Aorta (tissue), 5 donors: ENCODE data around the gene CDH7. TPM values are rescaled to one million over a fixed set of nuclear protein-coding genes. Genes with fewer than 3 reads are reported as not detected.

Experiments
- ATAC-seq: fragments of 200-7000 bp; cut with Tn5 transposase; one replicate; pipeline ENCODE4 v1.9.1; 2022; ENCODE audit warnings: moderate library complexity; ENCODE audit not compliant: low FRiP score
- DNase-seq, 2 donors: peaks; one replicate each; pipeline ENCODE4 v3.0.0-alpha.2; 2020
- H3K27ac ChIP-seq, 2 donors: one replicate each; pipeline ENCODE4 v1.5.1; 2013; ENCODE audit warnings: low read length in 2 of 2, mild to moderate bottlenecking in 2 of 2, moderate library complexity in 2 of 2, control low read depth in 1 of 2, inconsistent platforms in 1 of 2, low read depth in 1 of 2
- H3K27me3 ChIP-seq, 2 donors: one replicate each; pipeline ENCODE4 v1.6.1; 2013; ENCODE audit warnings: control low read depth in 1 of 2, low read length in 1 of 2, mild to moderate bottlenecking in 1 of 2, moderate library complexity in 1 of 2; ENCODE audit not compliant: insufficient read depth in 2 of 2, control insufficient read depth in 1 of 2
- H3K36me3 ChIP-seq, 2 donors: one replicate each; pipeline ENCODE4 v1.6.1; 2013; ENCODE audit warnings: control low read depth in 1 of 2, low read length in 1 of 2, mild to moderate bottlenecking in 1 of 2; ENCODE audit not compliant: insufficient read depth in 2 of 2, control insufficient read depth in 1 of 2
- H3K4me1 ChIP-seq, 2 donors: one replicate each; pipeline ENCODE4 v1.6.1; 2013; ENCODE audit warnings: low read length in 2 of 2, control low read depth in 1 of 2, mild to moderate bottlenecking in 1 of 2, moderate library complexity in 1 of 2; ENCODE audit not compliant: insufficient read depth in 2 of 2, control insufficient read depth in 1 of 2
- H3K4me3 ChIP-seq, 2 donors: one replicate each; pipeline ENCODE4 v1.5.1; 2013; ENCODE audit warnings: low read length in 2 of 2, control low read depth in 1 of 2, mild to moderate bottlenecking in 1 of 2
- H3K9me3 ChIP-seq: one replicate; pipeline ENCODE4 v1.6.1; 2013; ENCODE audit warnings: mild to moderate bottlenecking, low read length; ENCODE audit not compliant: control insufficient read depth
- WGBS, 2 donors: extraction: QIAGEN DNeasy Blood & Tissue Kit; methylation state at CpG; one replicate each; pipeline ENCODE4 v1.1.7; 2013; 5-methylcytosine and 5-hydroxymethylcytosine counted together
- intact Hi-C, 2 donors: fragments of 100-400 bp; cut with DNase I; formaldehyde crosslinking; loops; one replicate each; pipeline versions ENCODE4 v1.14.2 to v1.15.0; 2022
- polyA plus RNA-seq, 2 donors: library from polyadenylated mRNA; stranded (reverse); fragments of 200-250 nt; gene quantifications; one replicate each; pipeline ENCODE4 v1.2.3, GENCODE V29; 2013
- total RNA-seq, 2 donors: library from RNA; stranded (reverse); fragmentation: NEBNext Ultra II Directional; extraction: Animal tissue kit (Norgen Biotek cat#: 25700); gene quantifications; one replicate each; pipeline ENCODE4 v1.2.1, GENCODE V29; 2021
- donor health status: healthy with polysubstance abuse.
- donor health status: Bipolar disorder and iron deficiency.
- donor health status: DM: no; HTN: no; CAD: no.
- donor health status: DM: no; HTN: no; CAD: no.
- donor health status: DM: yes; HTN: yes; CAD: no.

The CDH7 gene
- total and polyA plus RNA-seq, 4 donors: 0.06 to 0.19 TPM; not detected in 2

GRCh38 chr18:65761636-65762295, 11.0 kb downstream of the CDH7 start:
- no peak for ATAC-seq
- Histone ChIP-seq H3K9me3 (no peaks in the 10 kb centered on the region), H3K4me1 (no peaks in the 10 kb centered on the region), H3K27me3 (no peaks in the 10 kb centered on the region), H3K36me3 (no peaks in the 10 kb centered on the region), H3K27ac (no peak overlapping the region), H3K4me3 (no peak overlapping the region)
- WGBS, 2 donors: 74 to 75% methylated on average over 3 of the region's 3 CpGs
- intact Hi-C loops: no loop called here
- DNase-seq: no peak

GRCh38 chr18:65762556-65762955, 11.7 kb downstream of the CDH7 start:
- H3K36me3 ChIP-seq: no peaks in the 10 kb centered on the region
- 54 to 57% methylated on average over 2 of the region's 2 CpGs for WGBS, 2 donors
- no peaks in the 10 kb centered on the region for H3K27me3 ChIP-seq
- ATAC-seq (no peak), DNase-seq (no peak)
- intact Hi-C loops: no loop called here
- no peaks in the 10 kb centered on the region for H3K4me1 ChIP-seq
- H3K4me3 ChIP-seq: no peak overlapping the region
- H3K9me3 ChIP-seq: no peaks in the 10 kb centered on the region
- H3K27ac ChIP-seq: no peak overlapping the region

DNA sequence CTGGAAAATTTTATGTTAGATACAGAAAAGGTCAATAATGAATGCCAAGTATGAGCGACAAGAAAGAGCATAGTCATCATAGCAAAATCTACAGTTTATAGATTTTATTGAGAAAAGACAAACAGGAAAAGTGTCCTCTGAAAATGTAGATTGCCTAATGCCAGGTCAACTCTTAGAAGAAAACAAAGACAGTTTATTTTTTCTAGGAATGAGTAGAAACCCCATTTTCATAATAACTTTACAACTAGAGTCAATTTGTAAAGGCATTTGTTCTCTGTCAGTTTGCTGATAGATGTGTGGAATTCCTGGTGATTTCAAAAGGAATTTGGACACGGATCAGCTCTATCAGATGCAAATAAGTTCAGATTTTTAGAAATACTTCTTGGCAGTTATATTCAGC, 16.6 kb downstream of the CDH7 start:
- 29 to 38% methylated on average over 2 of the region's 2 CpGs for WGBS, 2 donors

GRCh38 chr18:65768120-65768778, 17.4 kb downstream of the CDH7 start:
- Histone ChIP-seq H3K4me3 (no peak overlapping the region), H3K36me3 (no peaks in the 10 kb centered on the region), H3K9me3 (no peaks in the 10 kb centered on the region), H3K27ac (no peak overlapping the region), H3K27me3 (no peaks in the 10 kb centered on the region), H3K4me1 (no peaks in the 10 kb centered on the region)
- ATAC-seq (no peak), DNase-seq (no peak)
- intact Hi-C loops: no loop called here
- WGBS, 2 donors: 89% methylated on average over 15 of the region's 15 CpGs

More for the DNA sequence above, 16.6 kb downstream of the CDH7 start:
- Histone ChIP-seq H3K4me1 (no peaks in the 10 kb centered on the region), H3K9me3 (no peaks in the 10 kb centered on the region), H3K27ac (no peak overlapping the region), H3K4me3 (no peak overlapping the region), H3K36me3 (no peaks in the 10 kb centered on the region), H3K27me3 (no peaks in the 10 kb centered on the region)
- DNase-seq: no peak
- intact Hi-C loops: no loop called here
- no peak for ATAC-seq

GRCh38 chr18:65769652-65770051, 18.8 kb downstream of the CDH7 start:
- H3K4me1 ChIP-seq: no peaks in the 10 kb centered on the region
- WGBS, 2 donors: 74 to 80% methylated on average over 4 of the region's 4 CpGs
- no peaks in the 10 kb centered on the region for H3K9me3 ChIP-seq
- intact Hi-C loops: no loop called here
- ATAC-seq (no peak), DNase-seq (no peak)
- H3K36me3 ChIP-seq: no peaks in the 10 kb centered on the region
- no peak overlapping the region for H3K27ac ChIP-seq
- no peaks in the 10 kb centered on the region for H3K27me3 ChIP-seq
- H3K4me3 ChIP-seq: no peak overlapping the region

DNA sequence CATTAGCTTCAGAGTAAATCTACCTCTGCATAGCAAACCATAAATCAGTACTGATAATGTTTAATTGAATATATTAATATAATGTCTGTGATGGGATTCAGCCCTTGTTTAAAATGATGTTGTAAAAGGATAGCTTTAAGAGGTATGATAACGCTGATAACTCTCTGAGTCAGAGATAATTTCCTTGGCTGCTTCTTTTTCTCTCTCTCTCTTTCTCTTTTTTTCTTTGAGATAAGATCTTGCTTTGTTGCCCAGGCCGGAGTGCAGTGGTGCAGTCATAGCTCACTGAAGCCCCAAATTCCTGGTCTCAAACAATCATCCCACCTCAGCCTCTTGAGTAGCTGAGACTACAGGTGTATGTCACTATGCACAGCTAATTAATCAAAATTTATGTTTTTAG, 35.7 kb downstream of the CDH7 start:
- no peak overlapping the region for H3K4me3 ChIP-seq
- 54 to 55% methylated on average over 2 of the region's 2 CpGs for WGBS, 2 donors
- H3K27me3 ChIP-seq: no peaks in the 10 kb centered on the region
- no peak overlapping the region for H3K27ac ChIP-seq
- no peak for DNase-seq
- no peaks in the 10 kb centered on the region for H3K9me3 ChIP-seq
- no peaks in the 10 kb centered on the region for H3K36me3 ChIP-seq
- intact Hi-C loops: no loop called here
- H3K4me1 ChIP-seq: no peaks in the 10 kb centered on the region
- ATAC-seq: no peak

DNA sequence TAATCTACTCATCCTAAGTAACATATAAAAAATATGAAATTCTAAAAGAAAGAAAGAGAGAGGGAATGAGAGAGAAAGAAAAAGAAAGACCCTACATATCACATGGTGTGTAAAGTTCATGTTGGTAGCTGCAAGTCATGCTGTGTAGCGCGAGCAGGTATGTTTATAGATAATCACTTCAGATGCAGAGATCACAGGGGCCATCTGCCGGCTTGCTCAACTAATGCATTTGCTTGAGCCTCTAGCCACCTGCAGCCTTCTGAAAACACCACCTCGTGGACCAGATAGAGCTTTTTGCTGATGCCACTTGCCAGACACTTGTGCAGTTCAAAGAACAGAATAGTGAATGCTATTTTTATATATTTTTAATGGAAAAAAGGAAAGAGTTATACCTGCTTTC, 37.6 kb downstream of the CDH7 start:
- Histone ChIP-seq H3K9me3 (no peaks in the 10 kb centered on the region), H3K27ac (no peak overlapping the region), H3K36me3 (no peaks in the 10 kb centered on the region), H3K27me3 (no peaks in the 10 kb centered on the region), H3K4me3 (no peak overlapping the region), H3K4me1 (no peaks in the 10 kb centered on the region)
- DNase-seq (no peak), ATAC-seq (no peak)
- WGBS, 2 donors: 58 to 72% methylated on average over 4 of the region's 4 CpGs
- intact Hi-C loops: no loop called here

DNA sequence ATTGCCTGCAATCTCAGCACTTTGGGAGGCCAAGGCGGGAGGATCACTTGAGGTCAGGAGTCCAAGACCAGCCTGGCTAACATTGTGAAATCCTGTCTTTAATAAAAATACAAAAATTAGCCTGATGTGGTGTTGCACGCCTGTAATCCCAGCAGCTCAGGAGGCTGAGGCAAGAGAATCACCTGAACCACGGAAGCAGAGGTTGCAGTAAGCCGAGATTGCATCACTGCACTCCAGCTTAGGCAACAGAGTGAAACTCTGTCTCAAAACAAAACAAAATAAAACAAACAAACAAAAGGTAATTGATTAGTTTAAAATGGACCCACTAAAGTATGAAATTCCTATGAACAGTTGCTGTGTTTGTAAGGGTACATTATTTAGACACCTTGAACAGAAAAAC, 39.8 kb downstream of the CDH7 start:
- H3K9me3 ChIP-seq: no peaks in the 10 kb centered on the region
- intact Hi-C loops: no loop called here
- 89 to 90% methylated on average over 4 of the region's 4 CpGs for WGBS, 2 donors
- DNase-seq: no peak
- ATAC-seq: no peak
- no peaks in the 10 kb centered on the region for H3K27me3 ChIP-seq
- no peaks in the 10 kb centered on the region for H3K4me1 ChIP-seq
- no peak overlapping the region for H3K27ac ChIP-seq
- no peaks in the 10 kb centered on the region for H3K36me3 ChIP-seq
- no peak overlapping the region for H3K4me3 ChIP-seq

DNA sequence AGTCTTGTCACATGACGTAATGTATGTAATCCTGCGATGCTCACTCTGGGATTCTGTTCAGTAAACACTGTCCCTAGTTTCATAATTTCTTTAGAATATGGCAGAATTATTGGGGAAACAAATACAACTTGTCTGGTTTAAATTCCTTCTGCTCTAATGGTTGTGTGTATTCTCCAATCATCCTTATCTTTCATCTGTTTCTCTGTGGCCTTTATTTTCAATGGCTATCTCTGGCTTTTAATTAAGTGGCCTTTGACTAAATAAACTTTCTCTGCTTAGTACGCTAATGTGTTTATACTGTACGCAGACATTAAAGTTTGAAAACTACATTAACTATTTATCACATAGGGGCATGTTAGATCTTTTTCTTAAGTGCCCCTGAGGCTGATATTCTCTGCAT, 40.9 kb downstream of the CDH7 start:
- no peak for DNase-seq
- Histone ChIP-seq H3K36me3 (no peaks in the 10 kb centered on the region), H3K9me3 (no peaks in the 10 kb centered on the region), H3K27ac (no peak overlapping the region), H3K4me3 (no peak overlapping the region), H3K27me3 (no peaks in the 10 kb centered on the region), H3K4me1 (no peaks in the 10 kb centered on the region)
- no peak for ATAC-seq
- 60 to 63% methylated on average over 4 of the region's 4 CpGs for WGBS, 2 donors
- intact Hi-C loops: no loop called here
